K562 (cell line): Measurements from ENCODE around the gene PPP1R16B. TPM values are rescaled to one million over a fixed set of nuclear protein-coding genes. Genes with fewer than 3 reads are reported as not detected.

ENCODE experiments used
- ADNP ChIP-seq: fragments of 200-800 bp; sonication (Bioruptor generic); IDR thresholded peaks from 2 replicates; pipeline ENCODE4 v1.6.1; 2016; ENCODE audit warnings: missing genetic modification characterization, missing compliant biosample characterization
- CBX8 ChIP-seq: fragments of 200-600 bp; sonication (generic); IDR thresholded peaks from 2 replicates; pipeline ENCODE4 v1.6.1; 2012; ENCODE audit warnings: borderline replicate concordance, mixed run types, low read depth, mild to moderate bottlenecking, moderate library complexity, mixed read lengths, low read length, control low read depth, inconsistent platforms; ENCODE audit not compliant: poor library complexity, severe bottlenecking; ENCODE audit errors: extremely low read depth
- ETS1 ChIP-seq: conservative IDR thresholded peaks from 2 replicates; pipeline ENCODE4 v1.6.1; 2011; ENCODE audit warnings: low read depth, mild to moderate bottlenecking, low read length; ENCODE audit not compliant: control insufficient read depth
- GATA2 ChIP-seq: sonication (generic); formaldehyde crosslinking; IDR thresholded peaks from 2 replicates; pipeline ENCODE4 v1.4.0; 2020; ENCODE audit warnings: mild to moderate bottlenecking, missing genetic modification reagents
- GTF2A2 ChIP-seq: IDR thresholded peaks from 2 replicates; pipeline ENCODE4 v1.6.1; 2016; ENCODE audit warnings: mild to moderate bottlenecking, missing genetic modification characterization, missing compliant biosample characterization
- HDAC8 ChIP-seq: fragments of 450-650 bp; IDR thresholded peaks from 2 replicates; pipeline ENCODE4 v1.6.1; 2016; ENCODE audit warnings: mild to moderate bottlenecking, missing genetic modification characterization, moderate library complexity, missing compliant biosample characterization
- ILF3 ChIP-seq: fragments of 450-650 bp; IDR thresholded peaks from 2 replicates; pipeline ENCODE4 v1.6.1; 2018; ENCODE audit warnings: antibody characterized with exemption, mild to moderate bottlenecking, moderate library complexity, borderline replicate concordance
- MCM7 ChIP-seq, 2 experiments: fragments of 450-650 bp; IDR thresholded peaks; 2 replicates each; pipeline ENCODE4 v1.6.1; 2016 to 2018
- MXD1 ChIP-seq: fragments of 250-450 bp; sonication (Bioruptor Pico); IDR thresholded peaks from 2 replicates; pipeline ENCODE4 v1.8.0; 2021; ENCODE audit warnings: borderline replicate concordance, mild to moderate bottlenecking, moderate library complexity; ENCODE audit not compliant: poor library complexity, severe bottlenecking
- POLR2B ChIP-seq: fragments of 450-650 bp; IDR thresholded peaks from 2 replicates; pipeline ENCODE4 v1.6.1; 2018; ENCODE audit warnings: low read depth; ENCODE audit not compliant: partially characterized antibody
- PRMT5 ChIP-seq: sonication (generic); formaldehyde crosslinking; IDR thresholded peaks from 2 replicates; pipeline ENCODE4 v1.5.0; 2020; ENCODE audit warnings: missing genetic modification reagents
- SMARCA5 ChIP-seq: fragments of 450-650 bp; IDR thresholded peaks from 2 replicates; pipeline ENCODE4 v1.6.1; 2016
- SMARCB1 ChIP-seq: IDR thresholded peaks from 2 replicates; pipeline ENCODE4 v1.6.1; 2011; ENCODE audit warnings: improper control_type of control experiment, low read depth; ENCODE audit not compliant: insufficient read length
- WHSC1 ChIP-seq: IDR thresholded peaks from one replicate; pipeline ENCODE4 v1.6.1; 2012; ENCODE audit warnings: low read length, control low read depth, inconsistent platforms
- ZBED1 ChIP-seq: IDR thresholded peaks from 2 replicates; pipeline ENCODE4 v1.6.1; 2014
- ZNF165 ChIP-seq: fragments of 250-450 bp; sonication (Bioruptor Pico); IDR thresholded peaks from 2 replicates; pipeline ENCODE4 v1.4.0; 2020; ENCODE audit warnings: borderline replicate concordance
- ZNF23 ChIP-seq: fragments of 250-450 bp; sonication (Bioruptor Pico); IDR thresholded peaks from 2 replicates; pipeline ENCODE4 v1.4.0; 2020; ENCODE audit warnings: mild to moderate bottlenecking
- ZNF384 ChIP-seq: IDR thresholded peaks from 2 replicates; pipeline ENCODE4 v1.6.1; 2012; ENCODE audit warnings: low read depth, low read length, improper control_type of control experiment
- ZNF395 ChIP-seq: fragments of 200-800 bp; sonication (Bioruptor generic); IDR thresholded peaks from 2 replicates; pipeline ENCODE4 v1.6.1; 2017; ENCODE audit warnings: missing genetic modification characterization, missing compliant biosample characterization
- ZNF586 ChIP-seq: fragments of 450-650 bp; formaldehyde crosslinking; conservative IDR thresholded peaks from 2 replicates; pipeline ENCODE4 v1.4.0; 2020; ENCODE audit warnings: mild to moderate bottlenecking, moderate library complexity
- ZNF655 ChIP-seq: fragments of 250-450 bp; sonication (Bioruptor Pico); IDR thresholded peaks from 2 replicates; pipeline ENCODE4 v1.5.0; 2021
- polyA plus RNA-seq, 8 experiments: library from polyadenylated mRNA; depleted of rRNA in 4 of 8; stranded (reverse) in 5 of 8; unstranded in 3 of 8; fragments of >200 nt; fragmentation: Nextera tagmentation in 2 of 8; fragmentation: Illumina TruSeq in 1 of 8; extraction: Ambion mirVana in 2 of 8; extraction: Trizol in 1 of 8; gene quantifications; 2 replicates each; pipeline versions ENCODE4 v1.2.1 to v1.2.3, GENCODE V29; 2011 to 2014; ENCODE audit warnings: inconsistent platforms in 1 of 8, missing spikeins in 1 of 8
- total RNA-seq, 7 experiments: library from RNA; depleted of rRNA in 6 of 7; stranded (reverse); fragments of >200 nt in 6 of 7; fragmentation: Illumina TruSeq in 2 of 7; extraction: Trizol in 2 of 7; gene quantifications; 2 replicates each; pipeline versions ENCODE4 v1.2.1 to v1.2.3, GENCODE V29; 2011 to 2021; ENCODE audit warnings: low replicate concordance in 1 of 7

The PPP1R16B gene
- total and polyA plus RNA-seq, 9 of the 15 experiments (the other 6 are each of a cell fraction or from before 2014, with no cell fraction given): 1.5 to 11.5 (median 6.8) TPM

GRCh38 chr20:38926142-38926933 is 120.8 kb downstream of the PPP1R16B start, which contains the start of gene FAM83D (continued):
- no peak for TF ChIP-seq MXD1 (CRISPR knock-in tag)
- TF ChIP-seq SMARCA5: no peak
- no peak for TF ChIP-seq MCM7 (IDR thresholded peaks at IDR 0.05)
- no peak for TF ChIP-seq ILF3
- no peak for TF ChIP-seq ZNF586
- TF ChIP-seq ZNF395 (CRISPR knock-in tag): no peak; the same call in 1 of the 2 replicates
- no peak for TF ChIP-seq ZNF165 (CRISPR knock-in tag)
- peak; percentile 32; the same call in 1 of the 2 replicates for TF ChIP-seq PRMT5 (CRISPR knock-in tag)
- TF ChIP-seq ZNF655 (CRISPR knock-in tag): no peak
- TF ChIP-seq ZNF384: no peak
- no peak for TF ChIP-seq GATA2 (CRISPR knock-in tag)
- TF ChIP-seq ADNP (tag): no peak
- TF ChIP-seq WHSC1: no peak
- TF ChIP-seq ZNF23 (CRISPR knock-in tag): no peak
- no peak for TF ChIP-seq CBX8
- TF ChIP-seq GTF2A2: peak; percentile 70; the same call in 1 of the 2 replicates
- peak; percentile 81 for TF ChIP-seq ETS1
- TF ChIP-seq ZBED1: no peak
- TF ChIP-seq HDAC8: no peak
- no peak for TF ChIP-seq SMARCB1
- peak; percentile 93 for TF ChIP-seq POLR2B
